Measurements from ENCODE around the gene KIAA0319L.
"Not testable (repeated sequence)": the region's sequence is repeated elsewhere in the genome, so short reads cannot be mapped to it uniquely, and the experiment has no call there.

KIAA0319L gene

GRCh38 chr1:35557118-35557610 is at the start of gene KIAA0319L:
KIAA0319L (minus strand) TSS chr1:35557403; CDS start chr1:35554491, 2,912 bp downstream.
- no peak for DNase-seq

DNA sequence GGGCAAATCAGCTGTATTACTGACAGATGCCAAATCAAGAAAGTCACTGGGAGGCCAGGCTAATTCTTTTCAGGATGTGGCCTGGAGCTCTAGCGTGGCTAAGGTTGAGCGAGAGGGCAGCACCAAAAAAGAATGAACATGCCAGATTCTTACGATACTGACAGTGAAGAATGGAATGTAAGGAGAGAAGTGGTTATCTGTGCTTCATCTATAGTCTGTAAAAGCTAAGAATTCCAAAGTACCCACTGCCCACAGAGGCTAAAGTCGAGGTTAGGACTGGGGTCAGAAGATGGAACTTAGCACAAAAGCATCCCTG is 48.6 kb upstream of the KIAA0319L start:
- DNase-seq, result no peak

- DNase-seq, result no peak
Measured at GRCh38 chr1:35605071-35605866, 48.1 kb upstream of the KIAA0319L start.

- DNase-seq, result no peak
Measured at GRCh38 chr1:35603941-35604340, 46.7 kb upstream of the KIAA0319L start.

DNA sequence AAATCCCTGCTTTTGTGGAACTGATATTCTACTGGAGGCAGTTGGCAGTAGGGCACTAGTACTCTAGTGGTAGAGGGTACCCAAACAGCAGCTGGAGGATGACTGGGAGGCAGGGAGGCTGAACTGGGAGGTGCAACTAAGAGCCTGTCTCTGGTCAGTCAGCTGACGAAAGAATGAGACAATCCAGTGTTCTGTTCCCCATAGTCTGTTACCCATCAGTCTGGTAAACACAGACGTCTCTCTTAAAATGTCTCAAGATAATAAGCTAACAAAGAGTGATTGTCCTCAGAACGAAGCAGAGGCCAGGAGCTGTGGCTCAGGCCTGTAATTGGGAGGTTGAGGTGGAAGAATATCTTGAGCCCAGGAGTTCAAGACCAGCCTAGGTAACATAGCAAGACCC is 46.3 kb upstream of the KIAA0319L start:
- DNase-seq, result no peak

- DNase-seq, result no peak
Measured at GRCh38 chr1:35600593-35600992, 43.4 kb upstream of the KIAA0319L start.

DNA sequence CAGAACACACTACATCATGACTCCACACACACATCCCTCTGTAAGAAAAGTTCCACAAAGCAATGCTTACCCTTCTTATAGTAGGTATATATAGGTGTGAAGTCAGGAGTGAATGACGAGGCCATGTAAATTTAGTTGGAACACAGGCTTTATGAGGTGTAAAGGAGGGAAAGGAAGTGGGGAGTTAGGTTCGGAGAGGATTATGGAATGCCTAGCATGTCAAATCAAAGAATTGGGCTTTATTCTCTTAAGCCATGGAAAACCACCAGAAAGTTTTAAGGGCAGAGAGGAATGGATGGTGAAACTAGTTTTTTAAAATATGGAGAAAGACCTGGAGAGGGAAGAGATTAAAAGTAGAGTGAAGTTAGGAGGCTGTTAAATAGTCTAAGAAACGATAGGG is 42.2 kb upstream of the KIAA0319L start:
- no peak for DNase-seq

DNA sequence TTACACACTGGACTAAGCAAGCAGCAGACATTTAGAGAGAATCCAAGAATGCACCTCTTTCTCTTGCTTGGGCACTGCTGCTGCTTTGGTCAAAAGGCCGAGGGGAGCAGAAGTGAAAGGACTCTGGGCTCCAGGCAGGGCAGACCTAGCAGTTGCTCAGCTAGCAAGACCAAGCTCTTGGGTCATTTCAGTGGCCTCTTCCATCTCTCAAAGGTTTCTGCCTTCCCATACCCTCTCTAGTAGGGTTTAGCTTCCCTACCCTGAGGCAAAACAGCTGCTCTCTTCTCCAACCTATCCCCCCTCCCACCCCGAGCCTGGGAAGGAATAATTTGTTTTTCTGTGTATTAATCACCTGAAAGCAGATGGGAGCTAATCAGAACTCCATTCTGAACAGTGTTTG is 41.7 kb upstream of the KIAA0319L start:
- DNase-seq, result no peak

DNA sequence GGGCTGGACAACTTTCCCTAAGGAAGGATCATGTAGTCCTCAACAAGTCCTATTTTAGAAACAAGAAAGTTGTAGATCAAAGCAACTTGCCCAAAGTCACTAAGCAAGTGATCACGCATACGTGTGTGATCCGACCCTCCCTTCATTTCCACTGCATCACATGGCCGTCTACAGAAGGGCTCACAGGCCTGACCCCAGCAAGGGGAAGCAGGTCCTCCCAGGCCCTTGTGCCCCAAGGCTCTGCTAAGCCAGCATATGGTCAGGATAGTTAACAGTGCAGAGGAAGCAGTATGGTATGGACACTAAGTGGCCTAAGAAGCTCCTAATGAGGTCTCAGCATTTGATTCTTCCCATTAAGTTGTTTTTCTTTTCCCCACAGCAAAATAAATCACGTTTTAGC is 40.7 kb upstream of the KIAA0319L start:
- DNase-seq, result no peak

DNA sequence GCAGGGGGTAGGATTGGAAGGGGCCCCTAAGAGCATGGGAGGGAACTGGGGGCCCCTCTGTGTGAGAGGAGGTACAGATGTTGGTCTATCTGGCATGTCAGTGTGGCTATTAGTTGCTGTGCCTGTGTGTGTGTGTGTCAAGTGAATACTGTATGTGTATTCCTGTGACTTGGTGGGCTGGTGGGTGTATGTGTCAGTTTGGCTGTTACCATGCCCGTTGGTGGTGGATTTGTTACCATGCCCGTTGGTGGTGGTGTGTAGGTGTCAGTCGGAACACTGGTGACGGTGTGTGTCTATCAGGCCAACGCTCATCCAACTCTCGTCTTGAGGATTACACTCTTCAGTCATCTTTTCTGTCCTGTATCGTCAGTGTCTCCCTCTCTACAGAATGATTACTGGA is 38.5 kb upstream of the KIAA0319L start:
- DNase-seq, result no peak

DNA sequence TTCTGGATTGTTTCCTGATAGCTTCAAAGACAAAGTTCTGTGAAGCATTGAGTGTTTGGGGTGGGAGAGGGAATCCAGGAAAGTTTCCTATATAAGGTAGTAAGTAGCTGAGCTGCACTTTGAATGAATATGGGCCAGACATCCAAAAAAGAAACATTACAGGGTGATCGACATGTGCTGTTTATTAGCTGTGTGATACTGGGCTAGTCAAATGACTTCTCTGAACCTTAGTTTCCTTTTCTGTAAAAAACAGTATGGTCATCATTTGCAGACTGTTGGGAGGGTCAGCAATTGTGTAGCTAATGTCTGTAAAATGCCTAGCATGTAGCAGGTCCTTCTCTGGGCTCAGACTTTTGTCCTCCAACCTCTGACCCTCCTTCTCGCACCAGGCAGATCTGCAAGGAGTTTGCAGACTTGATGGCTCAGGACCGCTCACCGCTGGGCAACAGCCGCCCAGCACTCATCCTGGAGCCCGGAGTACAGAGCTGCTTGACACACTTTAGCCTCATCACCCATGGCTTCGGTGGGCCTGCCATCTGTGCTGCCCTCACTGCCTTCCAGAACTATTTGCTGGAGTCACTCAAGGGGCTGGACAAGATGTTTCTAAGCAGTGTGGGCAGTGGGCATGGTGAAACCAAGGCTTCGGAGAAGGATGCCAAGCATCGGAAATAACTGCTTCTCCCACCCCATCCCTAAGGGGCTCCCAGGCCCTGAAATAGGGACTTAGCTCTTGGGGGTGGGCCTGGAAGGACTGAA is 37.0 kb upstream of the KIAA0319L start:
- no peak for DNase-seq

GRCh38 chr1:35592991-35593769 is 36.0 kb upstream of the KIAA0319L start:
- no peak for DNase-seq

DNA sequence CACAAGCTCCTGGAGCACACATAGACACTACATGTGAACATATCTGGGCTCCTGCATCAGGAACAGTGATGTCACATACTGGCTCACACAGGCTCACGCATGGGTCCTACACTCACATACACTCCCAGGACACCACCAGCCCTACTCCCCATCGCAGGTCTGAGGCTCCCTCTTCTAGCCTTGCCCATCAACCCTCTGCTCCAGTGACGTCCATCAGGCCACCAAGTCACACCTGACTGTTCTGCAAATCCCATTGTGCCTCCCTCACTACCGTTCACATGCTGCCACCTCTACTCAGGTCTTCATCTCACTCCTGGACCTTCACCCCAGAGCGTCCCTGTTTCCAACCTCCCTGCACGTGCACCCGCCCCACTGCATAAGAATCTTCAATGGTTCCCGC is 34.0 kb upstream of the KIAA0319L start:
- no peak for DNase-seq

- no peak for DNase-seq
Measured at GRCh38 chr1:35590476-35591040, 33.4 kb upstream of the KIAA0319L start.

- DNase-seq, result no peak
Measured at GRCh38 chr1:35589516-35590427, 32.6 kb upstream of the KIAA0319L start.

DNA sequence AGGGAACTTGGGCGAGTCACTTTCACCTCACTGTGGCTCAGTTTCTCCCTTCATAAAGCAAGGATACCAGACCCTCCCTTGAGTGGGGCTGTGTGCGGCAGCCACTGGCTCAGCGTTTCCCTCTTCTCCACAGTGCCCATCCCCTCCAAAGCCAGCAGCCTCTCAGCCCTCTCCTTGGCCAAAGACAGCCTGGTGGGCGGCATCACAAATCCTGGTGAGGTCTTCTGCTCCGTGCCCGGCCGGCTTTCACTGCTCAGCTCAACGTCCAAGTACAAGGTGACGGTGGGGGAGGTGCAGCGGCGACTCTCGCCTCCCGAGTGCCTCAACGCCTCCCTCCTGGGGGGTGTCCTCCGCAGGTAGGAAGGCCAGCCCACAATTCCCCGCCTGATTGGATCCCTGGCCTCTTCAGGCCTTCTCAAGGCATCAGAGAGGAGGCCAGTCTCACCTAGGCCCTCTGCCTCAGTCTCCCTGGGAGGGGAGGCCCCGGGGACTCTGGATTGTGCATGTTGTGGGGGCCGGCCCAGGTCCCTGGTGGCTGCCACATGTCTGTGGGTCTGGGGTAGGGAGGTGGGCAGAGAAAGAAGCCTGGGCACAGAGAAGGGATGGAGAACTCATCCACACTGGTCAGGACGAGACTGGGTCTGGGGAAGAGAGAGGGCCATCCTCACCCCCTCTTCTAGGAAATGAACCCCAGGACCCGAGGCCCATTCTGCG is 31.2 kb upstream of the KIAA0319L start:
- DNase-seq, result no peak

DNA sequence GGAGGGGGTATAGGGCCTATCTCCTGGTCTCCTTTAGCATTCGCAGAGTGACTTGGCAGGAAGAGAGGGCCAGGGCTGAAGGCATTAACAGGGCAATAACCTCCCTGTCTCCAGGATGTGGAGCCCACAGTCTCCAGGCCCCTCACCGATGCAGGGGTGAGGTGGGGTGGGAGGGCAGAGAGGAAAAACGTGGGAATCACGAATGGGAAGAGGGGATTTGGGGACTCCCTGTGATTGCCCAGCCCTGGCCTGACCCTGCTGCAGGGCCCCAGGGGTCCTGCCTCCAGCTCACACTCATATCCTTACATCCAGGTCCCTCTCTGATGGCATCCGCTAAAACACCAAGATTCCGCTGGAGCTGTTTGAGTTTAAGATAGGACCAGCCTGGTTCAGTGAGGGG is 30.5 kb upstream of the KIAA0319L start:
- no peak for DNase-seq

DNA sequence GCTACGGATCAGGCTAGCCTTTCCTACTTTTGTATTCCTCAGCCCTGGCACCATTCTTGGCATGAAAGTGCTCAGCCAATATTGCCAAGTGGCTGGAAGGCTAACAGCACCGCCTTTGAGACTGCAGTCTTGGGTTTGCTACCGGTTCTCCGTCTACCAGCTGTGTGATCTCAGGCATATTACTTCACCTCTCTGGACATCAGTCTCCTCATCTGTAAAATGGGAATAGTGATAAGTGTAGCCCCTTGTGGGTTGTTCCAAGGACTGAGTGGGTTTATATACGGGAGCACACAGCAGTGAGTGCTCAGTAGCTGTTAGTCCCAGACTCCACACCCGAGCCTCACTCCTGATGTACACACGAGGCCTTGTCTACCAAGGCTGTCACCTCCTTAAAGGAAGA is 29.6 kb upstream of the KIAA0319L start:
- no peak for DNase-seq

GRCh38 chr1:35585805-35586204 is 28.6 kb upstream of the KIAA0319L start:
- DNase-seq, result not testable (repeated sequence)

GRCh38 chr1:35585281-35585680 is 28.1 kb upstream of the KIAA0319L start:
- no peak for DNase-seq

- DNase-seq, result not testable (repeated sequence)
Measured at GRCh38 chr1:35581621-35582020, 24.4 kb upstream of the KIAA0319L start.

All from NCI-H187 treated with DMSO at 0.1 percent for 48 hours (cell line).